Renal cortical epithelial cell (primary cell): ENCODE measurements around the gene CD274. TPM values are rescaled to one million over a fixed set of nuclear protein-coding genes. Genes with fewer than 3 reads are reported as not detected.
A peak's percentile ranks its signal among the peaks of the same experiment; 100 is the strongest.
"Not testable (repeated sequence)": the region's sequence is repeated elsewhere in the genome, so short reads cannot be mapped to it uniquely, and the experiment has no call there.

Experiments used
- DNase-seq: peaks from one replicate; pipeline ENCODE4 v3.0.0-alpha.2; 2011; ENCODE audit warnings: low read depth
- total RNA-seq: library from RNA; depleted of rRNA; stranded (reverse); fragments of >200 nt; gene quantifications from 2 replicates; pipeline ENCODE4 v1.2.3, GENCODE V29; 2014

CD274 gene
- 9.8 and 20.7 TPM in 2 replicates for total RNA-seq

GRCh38 chr9:5450359-5451091 is at the start of gene CD274:
TSS of gene CD274 (plus strand) at chr9:5450542. CDS start at chr9:5456114, 5,572 bp downstream.
- peak; percentile 88 for DNase-seq

DNA sequence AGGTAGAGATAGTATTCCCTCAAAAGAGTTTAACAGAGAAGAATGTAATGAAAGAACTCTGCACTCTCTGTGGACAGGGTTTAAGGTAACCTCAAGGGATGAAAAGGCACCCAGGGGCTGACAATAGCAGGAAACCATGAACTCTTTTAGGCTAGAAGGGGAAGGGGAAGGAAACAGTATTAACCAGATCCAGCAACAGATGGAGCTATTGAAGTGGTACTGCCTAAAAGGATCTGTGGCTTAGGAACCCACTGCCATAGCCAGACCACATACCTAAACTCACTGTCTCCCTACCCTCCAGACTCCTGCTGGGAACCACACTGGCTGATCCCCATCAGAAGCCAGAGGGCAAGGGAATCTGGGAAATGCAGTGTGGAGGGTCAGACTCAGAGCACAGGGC is 48.1 kb upstream of the CD274 start:
- DNase-seq, result no peak

GRCh38 chr9:5408596-5408995 is 41.7 kb upstream of the CD274 start:
- no peak for DNase-seq

- no peak for DNase-seq
Observed at GRCh38 chr9:5416953-5417352, 33.4 kb upstream of the CD274 start.

GRCh38 chr9:5418481-5418880 is 31.9 kb upstream of the CD274 start:
- no peak for DNase-seq

DNA sequence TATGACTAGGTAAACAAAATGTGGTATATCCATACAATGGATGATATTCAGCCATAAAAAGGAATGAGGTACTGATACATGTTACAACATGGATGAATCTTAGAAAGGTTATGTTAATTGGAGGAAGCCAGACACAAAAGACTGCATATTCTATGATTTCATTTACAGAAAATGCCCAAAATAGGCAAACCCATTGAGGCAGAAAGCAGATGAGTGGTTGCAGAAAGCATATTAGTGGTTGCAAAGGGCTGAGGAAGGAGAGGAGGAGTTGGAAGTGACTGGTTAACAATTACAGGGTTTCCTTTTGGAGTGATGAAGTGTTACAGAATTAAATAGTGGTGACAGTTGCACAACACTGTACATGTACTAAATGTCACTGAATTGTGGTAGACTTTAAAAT is 30.4 kb upstream of the CD274 start:
- no peak for DNase-seq

- no peak for DNase-seq
Observed at GRCh38 chr9:5421163-5421562, 29.2 kb upstream of the CD274 start.

- DNase-seq, result no peak
Observed at GRCh38 chr9:5422276-5422675, 28.1 kb upstream of the CD274 start.

GRCh38 chr9:5425006-5425628 is 25.2 kb upstream of the CD274 start:
- DNase-seq, result peak; percentile 39

DNA sequence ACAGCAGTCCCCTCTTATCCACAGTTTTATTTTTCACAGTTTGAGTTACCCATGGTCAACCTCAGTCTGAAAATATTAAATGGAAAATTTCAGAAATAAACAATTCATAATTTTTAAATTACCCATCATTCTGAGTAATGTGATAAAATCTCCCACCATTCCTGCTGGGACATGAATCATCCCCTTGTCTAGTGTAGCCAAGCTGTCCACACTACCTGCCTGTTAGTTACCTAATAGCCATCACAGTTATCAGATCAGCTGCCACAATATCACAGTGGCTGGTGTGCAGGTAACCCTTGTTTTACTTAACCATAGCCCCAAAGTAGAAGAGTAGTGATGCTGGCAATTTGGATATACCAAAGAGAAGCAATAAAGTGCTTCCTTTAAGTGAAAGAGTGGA is 23.3 kb upstream of the CD274 start:
- no peak for DNase-seq

DNA sequence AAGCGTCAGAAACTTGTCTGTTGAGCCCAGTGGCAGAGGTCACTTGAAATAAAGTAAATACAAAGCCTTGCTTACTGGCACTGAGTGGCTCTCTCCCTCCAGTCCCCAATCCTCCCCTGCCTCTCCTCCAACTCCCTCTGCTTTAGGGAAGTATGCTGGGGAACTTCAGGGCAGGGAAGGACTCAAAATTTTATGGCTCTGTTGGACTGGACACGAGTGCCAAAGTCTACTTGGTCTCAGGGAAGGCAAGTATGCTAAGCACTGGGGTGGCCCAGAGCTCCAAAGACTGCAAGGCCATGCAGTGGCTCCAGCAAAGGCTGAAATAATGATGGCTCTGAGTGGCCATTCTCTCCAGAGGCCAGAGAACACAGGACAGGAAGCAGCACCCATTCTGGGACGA is 22.2 kb upstream of the CD274 start:
- no peak for DNase-seq

DNA sequence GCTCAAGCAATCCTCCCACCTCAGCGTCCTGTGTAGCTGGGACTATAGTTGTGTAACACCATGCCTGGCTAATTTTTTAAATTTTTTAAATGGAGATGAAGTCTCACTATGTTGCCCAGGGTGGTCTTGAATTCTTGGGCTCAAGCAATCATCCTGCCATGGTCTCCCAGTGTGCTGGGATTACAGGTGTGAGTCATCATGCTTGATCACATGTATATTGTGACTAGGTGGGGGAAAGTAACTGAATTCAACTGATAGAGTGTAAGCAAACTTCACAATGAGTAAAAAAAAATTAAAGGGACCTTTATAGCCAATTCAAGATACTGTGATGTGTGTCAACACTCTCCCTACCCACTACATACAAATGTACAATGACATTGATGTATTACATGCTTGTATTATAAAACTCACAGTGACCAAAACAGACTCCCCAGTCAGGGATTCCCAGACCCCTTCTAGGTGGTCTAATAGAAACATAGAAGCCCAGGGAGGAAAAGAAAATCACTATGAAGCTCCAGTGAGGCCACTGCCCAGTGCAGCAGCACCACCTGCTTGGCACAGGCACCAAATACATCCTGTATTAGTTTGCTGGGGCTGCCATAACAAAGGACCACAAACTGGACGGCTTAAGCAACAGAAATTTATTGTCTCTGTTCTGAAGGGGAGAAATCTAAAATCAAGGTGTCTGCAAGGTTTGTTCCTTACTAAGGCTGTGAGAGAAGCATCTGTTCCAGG is 21.4 kb upstream of the CD274 start:
- peak; percentile 59 for DNase-seq

DNA sequence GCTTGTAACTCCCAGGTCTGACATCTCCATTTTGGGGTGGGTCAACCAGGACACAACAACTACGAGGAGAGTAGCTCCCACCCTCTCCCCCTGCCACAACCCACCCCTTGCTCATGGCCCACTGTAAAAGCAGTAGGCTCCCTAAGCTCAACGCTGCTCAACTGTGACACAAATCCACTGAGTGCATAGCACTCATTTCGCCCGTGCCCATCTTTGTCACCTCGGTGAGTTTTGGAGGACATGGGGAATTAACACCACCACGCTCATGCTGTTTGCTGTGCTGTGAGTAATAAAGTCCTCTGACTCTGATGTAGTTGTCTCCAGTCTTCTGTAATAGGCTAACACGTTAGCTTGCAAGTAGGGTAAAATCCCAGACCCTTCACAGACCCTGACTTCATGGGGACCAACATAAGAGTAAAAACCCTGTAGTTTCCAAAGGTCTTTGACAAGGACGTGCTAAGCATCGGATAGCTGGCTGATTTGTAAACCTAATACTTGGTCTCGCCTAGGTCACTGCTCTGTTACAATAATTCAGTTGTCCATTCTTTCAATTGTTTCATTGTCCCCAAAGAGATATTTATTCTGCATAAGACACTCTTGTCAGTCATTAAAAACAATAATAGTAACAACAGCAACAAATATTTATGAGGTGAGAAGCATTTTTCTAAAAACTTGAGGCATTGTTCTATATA is 20.3 kb upstream of the CD274 start:
- no peak for DNase-seq

- DNase-seq, result no peak
Observed at GRCh38 chr9:5430912-5431311, 19.4 kb upstream of the CD274 start.

- not testable (repeated sequence) for DNase-seq
Observed at GRCh38 chr9:5432890-5433289, 17.5 kb upstream of the CD274 start.

- not testable (repeated sequence) for DNase-seq
Observed at GRCh38 chr9:5433328-5433727, 17.0 kb upstream of the CD274 start.

GRCh38 chr9:5433841-5434810 is 16.2 kb upstream of the CD274 start:
- not testable (repeated sequence) for DNase-seq

GRCh38 chr9:5435912-5436311 is 14.4 kb upstream of the CD274 start:
- no peak for DNase-seq

DNA sequence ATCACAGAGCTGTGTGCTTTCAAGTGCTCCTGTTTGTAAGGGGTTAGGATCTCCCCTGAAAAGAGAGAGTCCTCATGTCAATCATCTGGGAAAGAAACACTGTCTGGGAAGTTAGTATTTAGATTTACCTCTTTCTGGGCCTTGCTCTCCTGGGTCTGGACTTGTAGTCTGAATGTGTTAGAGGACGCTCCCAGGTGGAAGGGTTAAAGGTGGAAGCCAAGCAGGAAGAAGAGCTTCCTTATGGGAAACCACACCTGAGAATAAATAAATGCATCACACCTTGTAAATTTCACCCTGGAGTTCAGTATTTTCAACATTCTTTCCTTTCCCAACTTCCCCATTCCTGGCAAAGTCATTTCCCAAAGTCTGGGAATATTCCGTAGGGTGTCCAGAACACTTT is 13.9 kb upstream of the CD274 start:
- no peak for DNase-seq

DNA sequence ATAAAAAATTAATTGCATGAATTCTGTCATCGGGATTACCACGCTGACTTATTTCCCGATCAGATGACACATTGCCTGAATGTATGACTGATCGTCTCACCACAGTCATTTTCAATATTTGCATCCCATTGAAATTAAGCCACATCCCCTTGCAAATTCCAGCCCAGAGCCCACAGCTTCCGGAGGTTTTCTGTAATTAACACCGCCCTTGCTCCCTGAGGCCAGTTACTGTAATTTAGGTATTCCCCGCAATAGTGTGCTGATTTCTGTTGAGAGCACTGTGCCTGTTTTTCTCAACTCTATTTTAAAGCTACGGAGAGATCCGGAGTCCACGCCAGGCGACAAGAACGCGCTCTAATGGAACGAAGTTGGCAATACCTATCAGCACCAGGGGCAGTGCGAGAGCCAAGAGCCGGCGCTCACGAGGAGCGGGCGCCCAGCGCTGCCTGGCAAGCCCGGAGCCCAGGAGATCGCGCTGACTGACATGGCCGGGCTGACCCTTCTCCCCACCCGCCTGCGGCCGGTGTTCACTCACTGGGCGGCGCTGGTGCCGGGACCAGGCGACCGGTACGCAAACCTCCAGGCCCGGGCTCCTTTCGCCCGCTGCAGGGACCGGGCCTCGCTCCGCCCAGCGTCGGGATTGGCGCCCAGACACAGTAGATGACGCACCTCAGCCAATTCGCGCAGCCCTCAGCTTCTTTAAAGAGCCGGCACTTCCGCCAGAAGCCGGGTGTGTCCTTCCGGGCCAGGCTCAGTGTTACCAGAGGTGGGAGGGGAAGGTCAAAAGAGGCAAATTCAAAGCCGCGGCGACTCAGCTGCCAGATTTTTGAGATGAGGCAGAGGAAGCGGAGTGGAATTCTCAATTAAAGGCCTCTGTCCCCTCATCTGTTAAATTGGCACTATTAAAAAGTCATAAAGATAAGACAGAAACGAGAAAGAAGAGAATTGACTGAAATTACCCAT is 12.8 kb upstream of the CD274 start, which contains the start of gene PLGRKT:
PLGRKT (minus strand) TSS at position 672 of the 963 bp plus-strand sequence. CDS start 5,948 bp downstream, outside the sequence.
- peak; percentile 86 for DNase-seq
